HepG2 (cell line): ENCODE measurements around the gene C14orf93. TPM values are rescaled to one million over a fixed set of nuclear protein-coding genes. Genes with fewer than 3 reads are reported as not detected.

ENCODE experiments used
- EHMT2 ChIP-seq: fragments of 200-600 bp; sonication (generic); IDR thresholded peaks from 2 replicates; pipeline ENCODE4 v1.7.0; 2017; ENCODE audit warnings: antibody characterized with exemption, low read depth, low read length, borderline replicate concordance
- GLI4 ChIP-seq: sonication (generic); formaldehyde crosslinking; IDR thresholded peaks from 2 replicates; pipeline ENCODE4 v1.5.1; 2020; ENCODE audit warnings: missing genetic modification reagents, mild to moderate bottlenecking, moderate library complexity, borderline replicate concordance
- MATR3 ChIP-seq: sonication (generic); formaldehyde crosslinking; IDR thresholded peaks from 2 replicates; pipeline ENCODE4 v1.4.0; 2020; ENCODE audit warnings: missing genetic modification reagents
- MTERF4 ChIP-seq: sonication (generic); formaldehyde crosslinking; IDR thresholded peaks from 2 replicates; pipeline ENCODE4 v1.8.0; 2023; ENCODE audit warnings: mild to moderate bottlenecking, missing genetic modification reagents
- NR1H2 ChIP-seq: sonication (generic); formaldehyde crosslinking; IDR thresholded peaks from 2 replicates; pipeline ENCODE4 v1.8.1; 2022; ENCODE audit warnings: low read depth, missing genetic modification reagents, borderline replicate concordance
- PRDM15 ChIP-seq: sonication (generic); formaldehyde crosslinking; IDR thresholded peaks from 2 replicates; pipeline ENCODE4 v1.4.0; 2020; ENCODE audit warnings: missing genetic modification reagents
- ZFP62 ChIP-seq: sonication (generic); formaldehyde crosslinking; IDR thresholded peaks from 2 replicates; pipeline ENCODE4 v1.4.0; 2020; ENCODE audit warnings: missing genetic modification reagents
- ZFP91 ChIP-seq: sonication (generic); formaldehyde crosslinking; IDR thresholded peaks from 2 replicates; pipeline ENCODE4 v1.9.0; 2022; ENCODE audit warnings: missing genetic modification reagents, mild to moderate bottlenecking, borderline replicate concordance
- ZNF879 ChIP-seq: sonication (generic); formaldehyde crosslinking; IDR thresholded peaks from 2 replicates; pipeline ENCODE4 v1.8.1; 2023; ENCODE audit warnings: missing genetic modification reagents
- polyA plus RNA-seq, 8 experiments: library from polyadenylated mRNA; depleted of rRNA in 3 of 8; stranded (reverse) in 7 of 8; unstranded in 1 of 8; fragments of >200 nt; fragmentation: Illumina TruSeq in 4 of 8; extraction: Trizol in 4 of 8; gene quantifications; 2 replicates each; pipeline versions ENCODE4 v1.2.1 to v1.2.3, GENCODE V29; 2011 to 2016; ENCODE audit warnings: low read depth in 4 of 8, missing spikeins in 1 of 8, mixed read lengths in 1 of 8; ENCODE audit not compliant: insufficient read depth in 1 of 8
- total RNA-seq, 5 experiments: library from RNA; depleted of rRNA; stranded (reverse); fragments of >200 nt; fragmentation: Illumina TruSeq; extraction: Trizol; gene quantifications; 2 replicates each; pipeline ENCODE4 v1.2.3, GENCODE V29; 2016; ENCODE audit warnings: low read depth in 1 of 5
- TF ChIP-seq, protein P1 (sequence below): sonication (generic); formaldehyde crosslinking; IDR thresholded peaks from 2 replicates; pipeline ENCODE4 v1.4.0; 2020; ENCODE audit warnings: missing genetic modification reagents
- TF ChIP-seq, protein P2 (sequence below): sonication (generic); formaldehyde crosslinking; IDR thresholded peaks from 2 replicates; pipeline ENCODE4 v1.4.0; 2020; ENCODE audit warnings: missing genetic modification reagents, mild to moderate bottlenecking, borderline replicate concordance
- TF ChIP-seq, protein P3 (sequence below): IDR thresholded peaks from 2 replicates; pipeline ENCODE4 v1.6.1; 2018; ENCODE audit warnings: missing genetic modification reagents

C14orf93 gene
- total and polyA plus RNA-seq, 2 of the 13 experiments (the other 11 are each of a cell fraction or from before 2014, with no cell fraction given) = 11.4 to 22.5 TPM

DNA sequence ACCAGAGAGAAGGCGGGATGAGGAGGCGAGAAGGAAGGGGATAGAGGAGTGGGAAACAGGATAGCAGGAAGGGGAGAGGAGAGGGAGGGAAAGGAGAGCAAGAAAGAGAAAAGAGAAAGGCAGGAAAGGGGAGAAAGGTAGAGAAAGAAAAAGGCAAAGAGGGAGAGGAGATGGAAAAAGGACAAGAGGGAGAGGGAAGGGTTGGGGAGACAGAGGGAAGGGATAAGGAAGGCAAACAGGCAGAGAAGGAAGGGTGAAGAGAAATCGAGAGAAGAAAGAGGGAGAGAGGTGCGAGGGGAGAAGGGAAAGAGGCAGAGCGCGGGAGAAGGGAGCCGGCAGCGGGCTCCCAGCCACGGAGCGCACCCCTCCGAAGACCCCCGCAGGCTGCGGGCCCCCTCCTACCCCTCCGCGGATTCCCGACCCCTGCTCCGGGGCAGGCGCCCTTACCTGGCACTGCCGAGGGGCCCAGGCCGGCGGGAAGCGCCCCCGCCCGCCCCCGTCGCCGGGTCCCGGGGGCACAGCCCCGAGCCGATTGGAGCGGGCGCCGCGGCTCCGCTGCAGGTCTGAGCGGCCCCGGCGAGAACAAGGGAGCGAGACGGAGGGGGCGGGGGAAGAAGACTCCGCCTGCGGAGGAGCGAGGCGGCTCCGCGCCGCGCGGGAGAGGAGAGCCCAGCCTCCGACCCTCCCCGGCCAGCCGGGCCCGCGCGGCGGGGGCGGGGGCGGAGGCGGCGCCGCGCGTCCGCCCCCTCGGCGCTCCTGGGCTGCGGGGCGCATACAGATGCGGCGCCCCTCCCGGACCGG lies 47.2 kb upstream of the C14orf93 start, which contains the start of gene CDH24 (continued):
- TF ChIP-seq NR1H2 (CRISPR knock-in tag) (no peak; the same call in 1 of the 2 replicates), PRDM15 (no peak), MATR3 (no peak), ZFP62 (CRISPR knock-in tag) (no peak), GLI4 (CRISPR knock-in tag) (no peak), ZFP91 (CRISPR knock-in tag) (no peak; the same call in 1 of the 2 replicates), ZNF879 (CRISPR knock-in tag) (no peak), EHMT2 (no peak), MTERF4 (no peak)
- TF ChIP-seq, protein P1, sequence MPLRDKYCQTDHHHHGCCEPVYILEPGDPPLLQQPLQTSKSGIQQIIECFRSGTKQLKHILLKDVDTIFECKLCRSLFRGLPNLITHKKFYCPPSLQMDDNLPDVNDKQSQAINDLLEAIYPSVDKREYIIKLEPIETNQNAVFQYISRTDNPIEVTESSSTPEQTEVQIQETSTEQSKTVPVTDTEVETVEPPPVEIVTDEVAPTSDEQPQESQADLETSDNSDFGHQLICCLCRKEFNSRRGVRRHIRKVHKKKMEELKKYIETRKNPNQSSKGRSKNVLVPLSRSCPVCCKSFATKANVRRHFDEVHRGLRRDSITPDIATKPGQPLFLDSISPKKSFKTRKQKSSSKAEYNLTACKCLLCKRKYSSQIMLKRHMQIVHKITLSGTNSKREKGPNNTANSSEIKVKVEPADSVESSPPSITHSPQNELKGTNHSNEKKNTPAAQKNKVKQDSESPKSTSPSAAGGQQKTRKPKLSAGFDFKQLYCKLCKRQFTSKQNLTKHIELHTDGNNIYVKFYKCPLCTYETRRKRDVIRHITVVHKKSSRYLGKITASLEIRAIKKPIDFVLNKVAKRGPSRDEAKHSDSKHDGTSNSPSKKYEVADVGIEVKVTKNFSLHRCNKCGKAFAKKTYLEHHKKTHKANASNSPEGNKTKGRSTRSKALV (CRISPR knock-in tag) = no peak
- TF ChIP-seq, protein P2, sequence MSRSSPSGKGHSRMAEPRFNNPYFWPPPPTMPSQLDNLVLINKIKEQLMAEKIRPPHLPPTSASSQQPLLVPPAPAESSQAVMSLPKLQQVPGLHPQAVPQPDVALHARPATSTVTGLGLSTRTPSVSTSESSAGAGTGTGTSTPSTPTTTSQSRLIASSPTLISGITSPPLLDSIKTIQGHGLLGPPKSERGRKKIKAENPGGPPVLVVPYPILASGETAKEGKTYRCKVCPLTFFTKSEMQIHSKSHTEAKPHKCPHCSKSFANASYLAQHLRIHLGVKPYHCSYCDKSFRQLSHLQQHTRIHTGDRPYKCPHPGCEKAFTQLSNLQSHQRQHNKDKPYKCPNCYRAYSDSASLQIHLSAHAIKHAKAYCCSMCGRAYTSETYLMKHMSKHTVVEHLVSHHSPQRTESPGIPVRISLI (CRISPR knock-in tag) = no peak
- TF ChIP-seq, protein P3, sequence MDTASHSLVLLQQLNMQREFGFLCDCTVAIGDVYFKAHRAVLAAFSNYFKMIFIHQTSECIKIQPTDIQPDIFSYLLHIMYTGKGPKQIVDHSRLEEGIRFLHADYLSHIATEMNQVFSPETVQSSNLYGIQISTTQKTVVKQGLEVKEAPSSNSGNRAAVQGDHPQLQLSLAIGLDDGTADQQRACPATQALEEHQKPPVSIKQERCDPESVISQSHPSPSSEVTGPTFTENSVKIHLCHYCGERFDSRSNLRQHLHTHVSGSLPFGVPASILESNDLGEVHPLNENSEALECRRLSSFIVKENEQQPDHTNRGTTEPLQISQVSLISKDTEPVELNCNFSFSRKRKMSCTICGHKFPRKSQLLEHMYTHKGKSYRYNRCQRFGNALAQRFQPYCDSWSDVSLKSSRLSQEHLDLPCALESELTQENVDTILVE (CRISPR knock-in tag) = no peak; the same call in 1 of the 2 replicates
